GM10847 (cell line): ENCODE measurements around the gene BATF2.

Source experiments
- POLR2A ChIP-seq: IDR thresholded peaks from 2 replicates; pipeline ENCODE4 v1.6.1; 2011; ENCODE audit not compliant: insufficient read length; ENCODE audit errors: extremely low read depth

The BATF2 gene

DNA sequence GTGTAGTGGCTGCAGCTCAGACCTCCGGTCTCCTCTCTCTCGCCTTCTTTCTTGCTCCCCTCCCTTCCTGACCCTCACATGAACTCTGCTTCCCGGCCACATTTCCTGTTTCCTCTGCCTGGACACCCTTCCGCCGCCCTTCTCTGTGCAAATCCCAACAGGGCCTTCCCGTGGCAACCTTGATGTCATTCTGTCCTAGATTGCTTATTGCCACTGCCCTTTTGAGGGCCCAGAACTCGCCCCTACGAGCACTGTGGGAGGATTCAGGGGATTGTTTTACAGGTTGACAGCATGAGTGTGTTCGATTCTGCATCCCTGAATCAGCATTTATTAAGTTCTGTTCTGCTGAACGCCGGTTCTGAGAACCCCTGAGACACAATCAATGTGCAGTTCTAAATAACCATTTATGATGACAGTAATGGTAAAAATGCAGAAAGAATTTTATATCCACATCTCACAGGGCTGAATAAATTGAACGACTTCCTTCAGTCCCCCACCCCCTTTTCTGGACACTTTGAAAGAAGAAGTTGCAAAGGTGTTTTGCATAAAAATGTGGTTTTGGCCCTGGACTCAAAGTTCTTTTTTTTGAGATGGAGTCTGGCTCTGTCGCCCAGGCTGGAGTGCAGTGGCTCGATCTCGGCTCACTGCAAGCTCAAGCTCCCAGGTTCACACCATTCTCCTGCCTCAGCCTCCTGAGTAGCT is 6.4 kb downstream of the BATF2 start:
- TF ChIP-seq POLR2A, result no peak

GRCh38 chr11:64989416-64989815 is 7.4 kb downstream of the BATF2 start:
- no peak for TF ChIP-seq POLR2A

- TF ChIP-seq POLR2A, result no peak
These were observed 8.5 kb downstream of the BATF2 start for GRCh38 chr11:64987998-64988854.

- TF ChIP-seq POLR2A, result no peak
These were observed 20.1 kb downstream of the BATF2 start for GRCh38 chr11:64976651-64977050.

DNA sequence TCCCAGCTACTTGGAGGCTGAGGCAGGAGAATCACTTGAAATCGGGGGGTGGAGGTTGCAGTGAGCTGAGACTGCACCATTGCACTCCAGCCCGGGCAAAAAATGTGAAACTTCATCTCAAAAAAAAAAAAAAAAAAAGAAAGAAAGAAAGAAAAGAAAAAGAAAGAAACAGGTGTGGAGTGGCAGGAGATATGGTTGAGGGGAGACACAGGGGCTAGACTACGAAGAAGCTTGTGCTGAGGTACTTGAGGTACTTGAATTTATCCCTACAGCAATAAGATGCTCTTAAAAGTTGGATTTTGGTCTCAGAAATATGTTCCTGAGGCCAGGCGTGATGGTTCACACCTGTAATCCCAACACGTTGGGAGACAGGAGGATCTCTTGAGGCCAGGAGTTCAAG is 22.6 kb downstream of the BATF2 start:
- no peak for TF ChIP-seq POLR2A

DNA sequence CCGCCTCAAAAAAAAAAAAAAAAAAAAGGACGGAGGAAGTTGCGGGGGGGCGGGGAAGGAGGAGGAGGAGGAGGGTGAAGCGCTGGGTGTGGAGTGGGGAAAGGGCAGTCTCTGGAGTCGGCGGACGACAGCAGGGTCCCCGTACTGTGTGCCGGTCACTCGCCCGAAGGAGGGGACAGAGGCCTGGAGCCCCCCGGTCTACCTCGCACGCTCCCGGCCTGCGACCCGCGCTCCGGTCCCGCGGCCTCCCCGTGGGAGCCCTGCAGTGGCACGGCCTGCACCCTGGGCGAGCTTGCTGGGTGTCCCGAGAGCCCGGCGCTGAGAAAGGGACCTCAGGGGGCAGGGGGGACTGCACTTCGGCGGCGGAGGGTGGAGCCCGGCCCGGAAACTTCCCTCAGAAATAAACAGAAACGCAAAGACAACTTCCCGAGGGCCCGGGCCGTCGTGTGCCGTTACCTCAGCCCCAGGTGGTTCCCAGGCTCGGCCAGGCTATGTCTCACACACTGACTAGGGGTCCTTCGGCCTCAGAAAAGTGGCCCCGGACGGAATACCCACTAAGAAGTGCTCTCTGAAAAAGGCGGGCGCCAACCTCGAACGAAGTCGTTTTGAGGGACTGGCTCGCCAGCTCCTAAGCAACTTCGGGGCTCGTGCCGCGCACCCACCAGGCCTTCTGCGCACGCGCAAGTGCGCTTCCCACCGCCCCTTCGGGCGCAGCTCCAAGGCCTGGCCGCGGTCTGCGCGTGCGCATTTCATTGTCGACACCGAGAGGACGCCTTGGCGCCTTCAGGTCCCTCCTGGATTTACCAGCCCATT is 25.1 kb downstream of the BATF2 start, which contains the start of gene MAJIN:
Gene MAJIN (minus strand): TSS at position 688 of the 813 bp plus-strand sequence. CDS start 12,703 bp downstream, outside the sequence.
- no peak for TF ChIP-seq POLR2A

DNA sequence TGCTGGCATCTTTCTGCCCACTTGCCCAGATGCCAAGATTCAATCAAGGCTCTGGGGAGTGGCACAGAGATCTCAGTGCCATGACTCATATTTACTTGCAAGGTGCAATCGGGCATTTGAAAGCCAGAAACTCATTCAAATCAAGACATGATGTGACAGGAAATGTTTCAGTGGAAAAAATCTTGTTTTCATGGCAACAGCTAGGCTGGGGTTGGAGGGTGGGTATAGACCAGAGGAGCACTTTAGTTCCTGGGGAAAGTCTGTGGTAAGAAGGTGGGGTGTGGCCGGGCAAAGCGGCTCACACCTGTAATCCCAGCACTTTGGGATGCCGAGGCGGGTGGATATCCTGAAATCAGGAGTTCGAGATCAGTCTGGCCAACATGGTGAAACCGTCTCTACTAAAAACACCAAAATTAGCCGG is 26.0 kb downstream of the BATF2 start:
- no peak for TF ChIP-seq POLR2A

DNA sequence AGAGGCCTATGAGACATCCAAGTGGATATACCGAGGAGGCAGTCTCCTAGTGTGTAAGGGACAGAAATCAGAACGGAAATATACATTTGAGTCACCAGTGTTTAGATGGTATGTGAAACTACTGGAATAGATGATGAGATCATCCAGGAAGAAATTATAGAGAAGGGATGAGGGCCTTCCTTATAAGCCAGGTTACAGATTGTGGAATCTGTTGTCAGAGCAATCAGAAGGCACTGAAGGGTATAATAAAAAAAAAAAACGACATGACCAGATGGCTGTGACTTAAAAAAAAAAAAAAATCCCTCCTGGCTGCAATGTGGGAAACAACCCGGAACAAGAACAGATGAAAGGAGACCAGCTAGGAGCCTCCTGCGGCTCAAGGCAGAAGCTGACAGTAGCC is 27.6 kb downstream of the BATF2 start:
- no peak for TF ChIP-seq POLR2A

GRCh38 chr11:64967375-64967774 is 29.4 kb downstream of the BATF2 start:
- TF ChIP-seq POLR2A, result no peak

GRCh38 chr11:64963072-64963631 is 33.6 kb downstream of the BATF2 start:
- TF ChIP-seq POLR2A, result no peak

DNA sequence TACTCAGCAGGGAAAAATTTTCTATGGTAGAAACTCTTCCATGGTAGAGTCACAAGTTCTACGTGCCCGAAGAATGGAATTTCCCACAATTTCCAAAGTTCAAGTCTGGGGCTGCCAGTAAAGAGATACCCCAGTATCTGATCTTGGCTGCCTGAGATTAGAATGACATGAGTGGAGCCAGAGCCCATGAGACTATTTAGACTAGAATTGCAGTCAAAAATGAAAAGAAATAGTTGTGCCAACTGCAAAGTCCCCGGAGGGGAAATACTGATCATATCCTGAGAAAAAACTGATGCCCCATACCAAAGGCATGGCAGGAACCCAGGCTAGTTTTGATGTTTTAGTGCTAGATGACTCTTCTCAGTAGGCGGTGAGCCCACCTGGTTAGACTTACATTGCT is 36.1 kb downstream of the BATF2 start:
- TF ChIP-seq POLR2A, result no peak

- TF ChIP-seq POLR2A, result no peak
These were observed 37.3 kb downstream of the BATF2 start for GRCh38 chr11:64959498-64959897.

DNA sequence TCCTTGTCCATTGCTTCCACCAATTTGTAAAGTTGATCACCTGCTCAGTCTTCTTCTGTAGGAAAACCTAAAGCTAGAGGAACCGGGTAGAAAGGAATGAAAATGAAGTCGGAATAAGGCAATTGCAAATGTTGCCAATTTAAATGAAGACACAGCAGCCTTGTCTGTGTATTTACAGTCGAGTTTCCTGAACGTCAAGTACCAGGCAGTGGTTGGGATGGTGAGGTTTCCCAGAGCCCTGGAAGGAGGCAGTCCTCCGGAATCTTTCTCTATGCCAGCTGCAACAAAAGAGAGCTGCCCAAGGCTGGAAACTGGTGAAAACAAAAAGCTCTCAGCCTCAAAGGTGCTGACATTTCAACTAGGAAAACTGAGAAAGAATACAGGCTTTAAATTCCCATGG is 42.6 kb downstream of the BATF2 start:
- no peak for TF ChIP-seq POLR2A

DNA sequence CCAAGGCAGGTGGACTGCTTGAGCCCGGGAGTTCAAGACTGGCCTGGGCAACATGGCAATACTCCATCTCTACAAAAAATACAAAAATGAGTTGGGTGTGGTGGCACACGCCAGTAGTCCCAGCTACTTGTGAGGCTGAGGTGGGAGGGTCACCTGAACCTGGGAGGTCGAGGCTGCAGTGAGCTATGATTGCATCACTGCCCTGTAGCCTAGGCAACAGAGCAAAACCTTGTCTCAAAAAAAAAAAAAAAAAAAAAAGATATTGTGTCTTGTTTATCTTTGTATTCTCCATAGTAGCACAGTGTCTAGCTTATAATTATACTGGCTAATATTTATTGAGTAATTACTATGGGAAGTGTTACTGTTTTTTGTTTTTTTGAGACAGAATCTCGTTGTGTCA is 45.2 kb downstream of the BATF2 start:
- no peak for TF ChIP-seq POLR2A

GRCh38 chr11:64947208-64947814 is 49.5 kb downstream of the BATF2 start:
- TF ChIP-seq POLR2A, result no peak
